ENCODE measurements around the gene TBC1D16.

Gene TBC1D16

GRCh38 chr17:79987187-79987934, 48.3 kb downstream of the TBC1D16 start:
- FAIRE-seq: no peak

DNA sequence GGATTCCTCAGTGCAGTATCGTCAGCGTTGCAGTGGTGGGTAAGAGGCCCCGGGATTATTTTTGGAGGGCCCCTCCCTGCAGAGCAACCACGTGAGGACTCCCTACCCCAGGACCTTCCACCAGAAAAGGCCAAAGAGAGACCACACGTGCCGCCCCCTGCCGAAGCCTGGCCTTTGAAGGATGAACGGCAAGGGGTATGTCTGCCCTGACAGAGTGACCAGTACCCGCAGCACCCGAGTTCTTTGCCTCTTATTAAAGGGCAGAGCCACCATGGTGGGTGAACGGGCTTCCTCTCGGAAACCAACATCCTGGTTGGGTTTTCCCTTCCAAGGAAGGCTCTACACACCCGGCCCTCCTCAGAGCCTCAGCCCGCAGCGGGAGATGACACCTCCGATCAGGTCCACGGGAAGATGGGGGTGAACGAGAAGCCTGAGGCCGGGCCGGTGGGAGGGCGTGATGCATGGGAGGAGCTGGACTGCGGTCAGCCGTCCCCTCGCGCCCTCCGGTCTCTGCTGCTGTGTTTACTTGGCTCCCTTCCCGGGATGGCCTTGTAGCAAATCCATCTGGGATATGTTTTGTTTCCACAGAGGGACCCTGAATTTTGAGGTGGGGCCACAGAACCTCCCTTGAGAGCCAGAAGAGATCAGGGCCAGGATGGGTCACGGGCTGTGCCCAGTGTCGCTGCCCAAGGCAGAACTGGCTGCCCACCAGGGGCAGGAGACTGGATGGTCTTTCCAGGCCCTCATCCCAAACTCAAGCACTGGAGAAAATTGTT, 49.1 kb downstream of the TBC1D16 start:
- no peak for FAIRE-seq

GRCh38 chr17:79985943-79986391, 49.7 kb downstream of the TBC1D16 start:
- FAIRE-seq: no peak

GRCh38 chr17:79985361-79985942, 50.2 kb downstream of the TBC1D16 start:
- no peak for FAIRE-seq

GRCh38 chr17:79984877-79985276, 50.8 kb downstream of the TBC1D16 start:
- no peak for FAIRE-seq

GRCh38 chr17:79984045-79984840, 51.4 kb downstream of the TBC1D16 start:
- no peak for FAIRE-seq

GRCh38 chr17:79983456-79983855, 52.2 kb downstream of the TBC1D16 start:
- FAIRE-seq: no peak

DNA sequence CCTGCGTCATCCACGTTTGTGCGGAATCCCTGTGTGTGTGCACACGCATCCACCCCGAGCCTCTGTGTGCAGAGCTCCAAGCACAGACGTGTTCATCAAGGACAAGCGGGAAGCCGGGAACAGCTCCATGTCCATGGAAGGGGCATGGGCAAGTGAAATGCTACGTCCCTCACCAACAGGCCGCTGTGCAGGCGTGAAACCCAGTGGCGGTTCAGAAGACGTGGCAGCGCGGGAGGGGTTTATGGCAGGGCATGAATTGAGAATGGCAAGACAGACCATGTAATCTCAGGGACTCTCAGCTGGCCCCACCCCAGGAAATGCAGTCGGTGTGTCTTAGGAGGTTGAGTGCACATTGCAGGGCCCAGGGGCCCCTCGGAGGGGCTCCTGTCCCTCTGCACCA, 52.7 kb downstream of the TBC1D16 start:
- FAIRE-seq: no peak

DNA sequence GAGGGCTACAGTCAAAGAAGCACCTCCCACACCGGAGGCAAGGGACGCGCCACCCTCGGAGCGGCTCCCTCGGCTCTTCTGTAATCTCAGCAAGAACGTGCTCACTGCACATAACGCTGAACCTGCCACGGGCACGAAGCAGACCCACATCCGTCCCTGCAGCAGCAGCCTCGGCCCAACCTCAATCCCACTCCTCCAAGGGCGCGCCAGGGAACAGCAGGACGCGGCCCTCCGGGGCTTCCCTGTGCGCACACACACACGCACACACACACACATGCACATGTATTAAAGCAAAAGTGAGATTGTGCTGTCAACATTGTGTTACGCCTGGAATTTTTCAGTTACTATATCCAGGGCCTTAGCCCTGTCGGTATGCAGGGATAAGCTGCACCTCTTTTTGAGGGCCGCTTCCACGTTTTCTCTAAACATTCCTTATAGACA, 54.0 kb downstream of the TBC1D16 start:
- no peak for FAIRE-seq

DNA sequence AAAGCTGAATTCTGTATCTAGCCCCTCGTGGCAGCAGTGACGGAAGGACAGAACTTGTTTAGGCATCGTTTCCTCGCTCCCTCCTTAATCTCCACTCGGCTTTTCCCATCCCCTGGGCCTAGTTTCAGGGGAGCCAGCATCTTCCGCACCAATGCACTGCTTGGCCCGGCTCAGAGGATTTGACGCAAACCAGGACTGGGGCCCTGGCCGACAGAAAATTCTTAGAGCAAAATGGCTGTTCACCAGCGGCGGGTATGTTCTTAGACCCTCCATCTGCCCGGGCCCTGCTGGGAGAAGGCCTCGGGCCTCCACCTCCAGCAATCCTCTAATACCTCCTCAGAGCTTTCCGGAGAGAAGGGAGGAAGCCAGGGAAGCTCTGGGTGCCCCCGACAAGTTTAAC, 54.6 kb downstream of the TBC1D16 start:
- no peak for FAIRE-seq

GRCh38 chr17:79980246-79981043, 55.2 kb downstream of the TBC1D16 start:
- FAIRE-seq: no peak

GRCh38 chr17:79979816-79980215, 55.9 kb downstream of the TBC1D16 start:
- FAIRE-seq: no peak

DNA sequence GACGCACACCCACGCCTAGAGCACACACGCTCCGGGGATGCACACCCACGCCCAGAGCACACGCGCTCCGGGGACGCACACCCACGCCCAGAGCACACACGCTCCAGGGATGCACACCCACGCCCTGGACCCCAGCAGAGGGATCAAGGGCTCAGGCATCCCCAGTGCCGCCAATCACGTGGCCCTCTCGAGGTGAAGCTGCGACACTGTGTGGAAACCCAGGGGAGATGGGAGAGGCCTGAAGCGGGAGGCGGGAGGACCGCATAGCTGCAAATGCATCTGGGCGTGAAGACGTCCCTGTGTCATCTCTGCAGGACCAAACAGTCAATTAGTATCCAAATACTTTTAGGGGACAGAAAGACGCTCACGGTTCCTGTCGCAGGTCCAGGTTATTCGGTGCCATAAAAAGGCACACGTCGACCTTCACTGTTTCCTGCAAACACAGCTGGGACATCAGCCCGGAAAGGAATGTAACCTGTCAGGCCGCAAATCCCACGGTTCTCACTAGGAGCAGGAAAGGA, 56.4 kb downstream of the TBC1D16 start:
- no peak for FAIRE-seq

DNA sequence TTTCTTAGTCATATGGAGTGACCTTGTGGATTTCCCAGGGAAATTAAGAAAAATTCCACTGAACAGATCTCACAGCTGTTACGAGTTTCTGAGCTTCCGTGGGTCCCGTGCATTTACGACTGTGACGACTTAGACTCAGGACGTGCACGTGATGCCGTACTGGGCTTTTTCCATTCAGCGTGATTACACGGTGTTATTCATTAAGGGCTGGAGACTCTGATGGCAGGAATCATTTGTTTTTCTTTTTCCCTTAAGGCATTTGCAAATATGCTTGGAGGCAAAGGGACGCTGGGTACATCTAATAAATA, 57.2 kb downstream of the TBC1D16 start:
- no peak for FAIRE-seq

DNA sequence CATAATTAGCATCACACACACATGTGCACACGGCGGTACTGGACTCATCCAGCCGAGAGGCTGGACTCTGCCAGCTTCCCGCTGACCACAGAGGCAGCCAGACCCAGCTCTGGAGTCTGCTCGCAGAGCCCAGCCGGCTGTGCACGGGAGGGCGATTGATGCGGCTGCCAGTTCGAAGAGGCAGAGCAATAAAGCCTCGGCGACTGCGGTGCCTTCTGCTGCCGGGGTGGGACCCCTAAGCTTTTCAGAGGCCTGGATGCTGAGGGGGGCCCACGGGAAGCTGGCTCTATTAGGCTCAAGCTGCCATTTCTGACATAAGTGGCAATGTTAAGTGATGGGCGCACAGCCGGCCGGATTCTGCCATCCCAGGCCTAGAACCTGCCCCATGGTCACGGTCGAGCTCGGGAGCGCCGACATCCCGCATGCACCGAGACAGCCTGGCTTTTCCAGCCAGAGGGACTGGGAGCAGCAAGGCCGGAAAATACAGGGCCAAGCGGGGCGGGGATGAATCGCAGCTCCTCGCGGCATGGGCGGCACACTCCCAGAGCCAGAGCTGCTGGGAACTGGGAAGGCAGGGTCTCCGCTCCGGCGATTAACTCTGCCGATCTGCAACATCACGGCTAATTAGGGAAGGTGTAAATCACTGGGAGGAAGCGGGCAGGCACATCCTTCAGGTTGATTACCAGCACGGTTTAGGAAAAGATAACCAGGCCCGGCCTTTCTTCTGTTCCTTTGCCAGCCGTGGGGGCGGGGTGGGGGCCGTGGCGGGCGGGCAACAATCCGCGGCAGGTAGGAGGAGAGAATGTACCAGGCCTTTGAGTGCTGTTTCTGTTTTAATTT, 57.7 kb downstream of the TBC1D16 start:
- FAIRE-seq: no peak

GRCh38 chr17:79977161-79977631, 58.5 kb downstream of the TBC1D16 start:
- FAIRE-seq: no peak

GRCh38 chr17:79976451-79976850, 59.2 kb downstream of the TBC1D16 start:
- no peak for FAIRE-seq

- FAIRE-seq: no peak
These were observed 60.1 kb downstream of the TBC1D16 start for GRCh38 chr17:79975498-79976134.

GRCh38 chr17:79974566-79975497, 60.8 kb downstream of the TBC1D16 start:
- no peak for FAIRE-seq

Measured in colon (tissue), 2 donors.